ENCODE results near the gene PBXIP1. TPM values are rescaled to one million over a fixed set of nuclear protein-coding genes. Genes with fewer than 3 reads are reported as not detected.
"Not testable (repeated sequence)": the region's sequence is repeated elsewhere in the genome, so short reads cannot be mapped to it uniquely, and the experiment has no call there.

PBXIP1 gene
- total RNA-seq, 8 experiments from 2014 or later: 12.4 to 156 (median 30.8) TPM

DNA sequence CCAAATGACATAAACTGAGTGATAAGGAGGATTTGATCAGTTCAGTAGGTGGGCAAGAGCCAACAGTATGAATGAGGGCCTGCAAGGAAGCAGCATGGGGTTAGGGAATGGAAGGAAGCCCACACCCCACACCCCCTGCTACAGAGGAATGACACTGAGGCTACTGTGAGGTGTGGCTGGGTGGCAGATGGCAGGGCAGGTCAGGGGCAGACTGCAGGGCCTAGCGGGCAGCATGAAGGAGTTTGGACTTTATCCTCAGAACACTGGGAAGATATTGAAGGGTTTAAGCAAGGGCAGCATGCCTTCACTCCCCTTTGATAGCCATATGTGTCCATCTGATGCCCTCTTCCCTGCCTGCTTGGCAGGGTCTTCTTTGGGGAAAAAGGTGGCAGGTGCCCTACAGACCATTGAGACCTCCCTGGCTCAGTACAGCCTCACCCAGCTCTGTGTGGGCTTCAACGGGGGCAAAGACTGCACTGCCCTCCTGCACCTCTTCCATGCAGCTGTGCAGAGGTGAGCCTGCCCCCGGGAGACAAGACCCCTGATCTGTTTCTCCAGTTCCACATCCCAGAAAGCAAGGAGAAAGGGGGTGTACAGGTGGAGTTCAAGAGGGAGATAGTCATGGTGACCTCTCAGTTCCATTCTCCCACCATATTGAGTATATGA, 33.4 kb upstream of the PBXIP1 start:
- H3K27ac ChIP-seq: no peak overlapping the region
- H3K4me1 ChIP-seq (replicated peaks in 1 of 2): peaks cover 21 to 22% of the 10 kb centered on the region in 2 donors
- WGBS, 10 experiments: 80 to 100% (median 100%) methylated on average over 1 of the region's 3 CpGs; no CpG with 5 or more reads in 6 of the 10 experiments
- ATAC-seq (replicated peaks in 6 of 8): no peak
- in situ Hi-C loops (cut with MboI; ENCODE audit: low pct_unique_long_range_greater_than_20kb in 2 of 9, low sequenced_read_pairs in 9 of 9, unreplicated experiment in 9 of 9): no loop called here
- H3K4me3 ChIP-seq: no peak overlapping the region

- H3K4me3 ChIP-seq: no peak overlapping the region
- H3K4me1 ChIP-seq (replicated peaks in 1 of 2): peaks cover 17 to 20% of the 10 kb centered on the region in 2 donors
- no peak overlapping the region for H3K27ac ChIP-seq
- WGBS, 10 experiments: 89 to 100% (median 91%) methylated on average over 1 to 13 of the region's 17 CpGs; no CpG with 5 or more reads in 3 of the 10 experiments
- ATAC-seq (replicated peaks in 6 of 8): no peak
- in situ Hi-C loops (cut with MboI; ENCODE audit: low pct_unique_long_range_greater_than_20kb in 2 of 9, low sequenced_read_pairs in 9 of 9, unreplicated experiment in 9 of 9): no loop called here
These were observed 32.4 kb upstream of the PBXIP1 start for GRCh38 chr1:154988058-154988954.

DNA sequence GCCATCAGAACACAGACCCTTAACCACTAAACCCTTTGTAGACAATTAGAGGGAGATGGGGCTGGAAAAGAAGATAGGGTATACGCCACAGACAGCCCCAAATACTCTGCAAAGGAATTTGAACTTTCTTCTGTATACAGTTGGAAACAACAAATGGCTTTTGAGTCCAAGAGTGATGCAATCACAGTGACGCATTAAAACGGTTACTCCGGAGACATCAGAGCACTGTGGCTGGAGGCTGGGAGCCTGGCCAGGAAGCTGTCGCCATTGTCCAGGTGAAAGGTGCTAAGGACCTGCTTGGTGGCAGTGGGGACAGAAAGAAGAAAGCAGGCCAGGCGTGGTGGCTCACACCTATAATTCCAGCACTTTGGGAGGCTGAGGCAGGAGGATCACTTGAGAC, 31.4 kb upstream of the PBXIP1 start:
- no peak for ATAC-seq (replicated peaks in 6 of 8)
- in situ Hi-C loops (cut with MboI; ENCODE audit: low pct_unique_long_range_greater_than_20kb in 2 of 9, low sequenced_read_pairs in 9 of 9, unreplicated experiment in 9 of 9): no loop called here
- no peak overlapping the region for H3K4me3 ChIP-seq
- WGBS, 10 experiments: 87 to 100% (median 100%) methylated on average over 1 to 6 of the region's 6 CpGs; no CpG with 5 or more reads in 1 of the 10 experiments
- no peak overlapping the region for H3K27ac ChIP-seq
- H3K4me1 ChIP-seq (replicated peaks in 1 of 2): peaks cover 13 to 17% of the 10 kb centered on the region in 2 donors

- H3K4me1 ChIP-seq (replicated peaks in 1 of 2): peaks cover 16 to 19% of the 10 kb centered on the region in 2 donors
- in situ Hi-C loops (cut with MboI; ENCODE audit: low pct_unique_long_range_greater_than_20kb in 2 of 9, low sequenced_read_pairs in 9 of 9, unreplicated experiment in 9 of 9): not testable (repeated sequence)
- WGBS, 10 experiments: 94 to 100% (median 100%) methylated on average over 1 to 3 of the region's 4 CpGs; no CpG with 5 or more reads in 2 of the 10 experiments
These were observed 30.8 kb upstream of the PBXIP1 start for GRCh38 chr1:154986736-154987135.

DNA sequence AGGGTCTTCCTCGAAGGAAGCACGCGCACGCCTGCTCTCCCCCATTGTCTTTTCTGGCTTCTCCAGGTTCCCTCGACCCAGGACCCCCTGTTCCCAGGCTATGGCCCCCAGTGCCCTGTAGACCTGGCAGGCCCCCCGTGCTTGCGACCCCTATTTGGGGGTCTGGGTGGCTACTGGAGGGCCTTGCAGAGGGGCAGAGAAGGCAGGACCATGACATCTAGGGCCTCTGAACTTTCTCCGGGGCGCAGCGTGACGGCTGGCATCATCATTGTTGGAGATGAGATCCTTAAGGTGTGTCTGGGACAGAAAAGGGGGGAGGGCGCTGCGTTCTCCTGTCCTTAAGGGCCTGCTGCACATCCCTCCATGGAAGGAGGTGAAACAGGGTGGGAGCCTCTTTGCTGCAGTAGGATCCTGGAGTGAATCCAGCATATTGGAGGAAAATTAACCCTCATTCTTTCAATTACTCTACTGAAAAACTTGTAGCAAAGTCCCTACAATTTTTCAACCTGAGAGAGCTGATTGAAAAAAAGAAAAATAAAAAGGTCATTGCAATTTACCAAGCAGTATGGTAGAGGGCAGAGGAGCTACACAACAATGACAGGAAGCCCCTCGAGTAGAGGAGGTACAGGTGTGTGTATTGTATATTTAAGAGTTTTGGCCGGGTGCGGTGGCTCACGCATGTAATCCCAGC, 28.0 kb upstream of the PBXIP1 start:
- ATAC-seq (replicated peaks in 6 of 8): no peak
- peak overlapping the region; percentile 65 to 93 (median 71) for H3K4me3 ChIP-seq
- H3K27ac ChIP-seq: peak overlapping the region; percentile 75 to 80
- in situ Hi-C loops (cut with MboI; ENCODE audit: low pct_unique_long_range_greater_than_20kb in 2 of 9, low sequenced_read_pairs in 9 of 9, unreplicated experiment in 9 of 9): no loop called here
- H3K4me1 ChIP-seq (replicated peaks in 1 of 2): peaks cover 14 to 15% of the 10 kb centered on the region in 2 donors
- 0 to 67% (median 15%) methylated on average over 1 to 11 of the region's 17 CpGs for WGBS, 10 experiments

More at GRCh38 chr1:154986736-154987135, 30.8 kb upstream of the PBXIP1 start:
- ATAC-seq (replicated peaks in 6 of 8); H3K27ac ChIP-seq; H3K4me3 ChIP-seq: not testable (repeated sequence)

DNA sequence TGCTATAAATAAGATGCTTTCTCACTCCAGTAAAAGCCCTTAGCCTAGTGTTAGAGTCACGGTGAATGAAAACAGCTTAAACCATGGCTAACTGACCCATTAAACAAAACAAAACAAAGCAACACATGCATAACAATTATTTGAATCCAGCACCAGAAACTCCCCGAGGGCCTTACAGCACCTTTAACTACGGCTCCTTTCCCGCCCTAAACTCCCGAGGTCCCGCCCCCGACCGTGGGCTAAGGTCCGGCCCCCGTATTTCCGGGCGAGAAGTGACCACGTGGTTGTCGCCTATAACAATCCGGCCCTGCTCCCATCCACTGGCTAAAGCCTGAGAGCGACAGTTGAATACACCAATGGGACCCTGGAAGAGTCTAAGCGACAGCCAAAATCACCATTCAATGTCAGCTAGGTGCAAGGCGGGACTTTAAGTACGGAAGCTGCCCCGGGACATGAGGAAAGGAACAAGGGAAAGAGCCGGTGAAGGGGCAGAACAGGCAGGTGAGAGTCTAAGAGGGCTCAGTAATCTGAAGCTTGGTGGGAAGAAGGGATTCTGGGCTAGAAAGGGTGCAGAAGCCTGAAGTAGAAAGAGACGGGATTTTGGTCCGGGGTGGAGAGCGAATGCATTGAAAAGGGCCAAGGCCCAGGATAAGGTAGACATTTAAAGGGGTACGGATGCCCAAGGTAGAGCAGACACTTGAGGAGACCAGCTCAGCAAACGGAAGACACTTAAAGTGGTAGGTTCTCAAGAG, 27.2 kb upstream of the PBXIP1 start, which contains the start of gene FLAD1:
TSS of gene FLAD1 (plus strand) at position 448 of the 752 bp plus-strand sequence. CDS start 351 bp downstream, outside the sequence.
- peak within 1 kb of the TSS; percentile 65 to 93 (median 71) for H3K4me3 ChIP-seq
- ATAC-seq (replicated peaks in 6 of 8): peak; percentile 99 to 100 (median 100)
- in situ Hi-C loops (cut with MboI; ENCODE audit: low pct_unique_long_range_greater_than_20kb in 2 of 9, low sequenced_read_pairs in 9 of 9, unreplicated experiment in 9 of 9): no loop called here
- 0 to 2% (median 0%) methylated on average over 1 to 20 of the region's 26 CpGs for WGBS, 10 experiments
- H3K27ac ChIP-seq: peak within 1 kb of the TSS; percentile 75 to 80
- H3K4me1 ChIP-seq (replicated peaks in 1 of 2): peaks cover 13% of the 10 kb centered on the region in 2 donors

DNA sequence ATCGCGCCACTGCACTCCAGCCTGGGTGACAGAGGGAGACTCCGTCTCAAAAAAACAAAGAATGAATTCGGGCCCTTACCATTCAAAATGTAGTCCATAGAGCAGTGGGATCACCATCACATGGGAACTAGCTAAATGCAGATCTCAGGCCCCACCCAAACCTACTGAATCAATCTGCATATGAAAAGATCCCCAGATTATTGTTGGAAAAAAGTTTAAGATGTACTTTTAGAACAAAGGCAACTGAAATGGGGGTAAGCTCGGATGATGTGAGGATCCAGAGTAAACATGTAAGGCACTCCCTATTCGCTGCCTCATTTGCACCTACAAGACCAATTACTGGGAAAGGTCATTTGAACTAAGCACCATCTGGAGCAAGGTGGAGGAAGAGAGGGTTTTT, 26.4 kb upstream of the PBXIP1 start:
- H3K4me3 ChIP-seq: peak overlapping the region; percentile 65 to 93 (median 71)
- H3K4me1 ChIP-seq (replicated peaks in 1 of 2): peaks cover 13% of the 10 kb centered on the region in 2 donors
- no peak for ATAC-seq (replicated peaks in 6 of 8)
- in situ Hi-C loops (cut with MboI; ENCODE audit: low pct_unique_long_range_greater_than_20kb in 2 of 9, low sequenced_read_pairs in 9 of 9, unreplicated experiment in 9 of 9): no loop called here
- 0 to 100% (median 32%) methylated on average over 1 to 6 of the region's 6 CpGs; no CpG with 5 or more reads in 1 of the 10 experiments for WGBS, 10 experiments
- no peak overlapping the region for H3K27ac ChIP-seq

- Histone ChIP-seq H3K4me3 (no peak overlapping the region), H3K27ac (no peak overlapping the region), H3K4me1 (replicated peaks in 1 of 2) (peaks cover 10 to 11% of the 10 kb centered on the region in 2 donors)
- in situ Hi-C loops (cut with MboI; ENCODE audit: low pct_unique_long_range_greater_than_20kb in 2 of 9, low sequenced_read_pairs in 9 of 9, unreplicated experiment in 9 of 9): no loop called here
- 82 to 100% (median 100%) methylated on average over 1 to 3 of the region's 3 CpGs; no CpG with 5 or more reads in 3 of the 10 experiments for WGBS, 10 experiments
- no peak for ATAC-seq (replicated peaks in 6 of 8)
These were observed 22.5 kb upstream of the PBXIP1 start for GRCh38 chr1:154978360-154978759.

DNA sequence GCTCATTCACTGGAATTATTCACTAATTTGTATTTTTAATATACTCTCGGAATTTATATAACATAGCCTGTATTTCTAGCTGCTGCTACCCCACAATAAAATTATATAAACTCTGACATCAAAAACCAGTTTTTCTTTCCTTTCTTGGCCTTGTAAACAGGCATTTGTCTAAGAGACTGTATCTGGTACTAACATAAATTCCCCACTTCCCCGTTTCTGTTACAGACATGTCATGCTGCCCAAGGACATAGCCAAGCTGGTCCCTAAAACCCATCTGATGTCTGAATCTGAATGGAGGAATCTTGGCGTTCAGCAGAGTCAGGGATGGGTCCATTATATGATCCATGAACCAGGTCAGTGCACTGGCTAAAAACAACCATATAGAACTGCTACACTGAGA, 21.9 kb upstream of the PBXIP1 start:
- WGBS, 10 experiments: 42 to 92% (median 73%) methylated on average over 1 to 3 of the region's 3 CpGs; no CpG with 5 or more reads in 2 of the 10 experiments
- H3K4me3 ChIP-seq; H3K27ac ChIP-seq; ATAC-seq (replicated peaks in 6 of 8); in situ Hi-C loops (cut with MboI; ENCODE audit: low pct_unique_long_range_greater_than_20kb in 2 of 9, low sequenced_read_pairs in 9 of 9, unreplicated experiment in 9 of 9): not testable (repeated sequence)
- H3K4me1 ChIP-seq (replicated peaks in 1 of 2): peaks cover 15 to 16% of the 10 kb centered on the region in 2 donors

- Histone ChIP-seq H3K27ac (peak overlapping the region; percentile 28 to 60), H3K4me1 (replicated peaks in 1 of 2) (peaks cover 19 to 27% of the 10 kb centered on the region in 2 donors), H3K4me3 (peak overlapping the region; percentile 53 to 82 (median 62))
- 0 to 9% (median 0%) methylated on average over 3 to 15 of the region's 24 CpGs; no CpG with 5 or more reads in 2 of the 10 experiments for WGBS, 10 experiments
- in situ Hi-C loops (cut with MboI; ENCODE audit: low pct_unique_long_range_greater_than_20kb in 2 of 9, low sequenced_read_pairs in 9 of 9, unreplicated experiment in 9 of 9): no loop called here
- no peak for ATAC-seq (replicated peaks in 6 of 8)
These were observed 19.6 kb upstream of the PBXIP1 start for GRCh38 chr1:154975409-154976059.

DNA sequence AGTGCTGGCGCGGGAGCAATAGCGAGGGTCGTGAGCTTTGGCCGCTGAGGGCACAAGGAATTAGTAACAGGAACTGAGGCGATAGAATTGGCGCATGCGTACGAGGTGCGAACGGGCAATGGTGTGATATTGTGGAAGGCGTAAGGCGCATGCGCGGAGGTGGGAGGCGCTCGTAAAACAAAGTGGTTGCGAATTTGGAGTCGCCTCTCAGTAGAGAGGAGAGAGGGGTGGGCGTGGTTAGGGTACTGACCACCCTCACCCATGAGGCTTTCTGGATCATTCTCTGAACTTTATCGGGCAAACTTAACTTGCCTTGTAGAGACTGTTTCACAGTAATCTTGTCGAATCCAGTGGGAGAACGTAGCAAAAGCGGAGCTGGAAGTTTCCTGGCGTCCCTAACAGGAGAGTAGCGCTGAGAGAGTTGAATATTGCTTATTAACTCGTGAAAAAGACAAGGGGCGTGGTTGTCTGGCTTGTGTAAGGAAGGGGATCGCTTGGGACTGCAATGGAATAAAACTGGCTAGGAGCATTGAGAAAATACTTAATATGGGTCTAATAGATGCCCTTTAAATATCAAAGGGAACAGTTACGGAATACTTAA, 19.0 kb upstream of the PBXIP1 start:
- H3K4me3 ChIP-seq: peak overlapping the region; percentile 53 to 82 (median 62)
- WGBS, 10 experiments: 0 to 3% (median 0%) methylated on average over 2 to 28 of the region's 30 CpGs
- peak overlapping the region; percentile 28 to 60 for H3K27ac ChIP-seq
- peaks cover 22 to 27% of the 10 kb centered on the region in 2 donors for H3K4me1 ChIP-seq (replicated peaks in 1 of 2)
- in situ Hi-C loops (cut with MboI; ENCODE audit: low pct_unique_long_range_greater_than_20kb in 2 of 9, low sequenced_read_pairs in 9 of 9, unreplicated experiment in 9 of 9): loop anchor here in 2 of 9 experiments (25.0 kb wide), 1 partner anchor 87 kb away; the partner anchor contains the start of genes ADAM15 (in 2 of the 2) and EFNA4 (in 2 of the 2)
- peak; percentile 4 to 49 (median 43) for ATAC-seq (replicated peaks in 6 of 8)
